NCI-H1694 (cell line): Measurements from ENCODE around the gene FMNL2.

Experiments used
- DNase-seq: peaks from one replicate; lab custom pipeline; 2025; lab: John Stamatoyannopoulos, UW

Gene FMNL2

GRCh38 chr2:152651834-152652233 is 316.9 kb downstream of the FMNL2 start:
- no peak for DNase-seq

GRCh38 chr2:152655880-152656279 is 320.9 kb downstream of the FMNL2 start:
- DNase-seq = no peak

- DNase-seq = no peak
These were observed 322.1 kb downstream of the FMNL2 start for GRCh38 chr2:152657043-152657442.

DNA sequence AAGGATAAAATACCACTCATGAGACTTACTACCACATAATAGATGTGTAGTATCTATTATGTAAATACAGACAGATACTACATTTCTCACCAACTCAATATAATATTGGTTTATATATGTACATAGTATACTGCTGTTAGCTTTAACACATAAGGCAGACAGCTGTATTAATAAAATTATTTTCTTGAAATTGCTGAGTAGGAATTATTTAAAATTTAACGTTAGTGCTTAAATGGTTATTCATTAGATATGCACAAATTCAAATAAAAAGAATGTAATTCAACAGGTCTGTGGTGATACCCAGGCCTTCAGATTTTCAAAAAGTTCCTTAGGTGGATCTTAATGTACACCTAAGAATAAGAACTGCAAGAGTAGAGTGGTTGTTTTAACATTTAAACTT is 323.2 kb downstream of the FMNL2 start:
- no peak for DNase-seq

GRCh38 chr2:152661076-152661475 is 326.1 kb downstream of the FMNL2 start:
- no peak for DNase-seq

DNA sequence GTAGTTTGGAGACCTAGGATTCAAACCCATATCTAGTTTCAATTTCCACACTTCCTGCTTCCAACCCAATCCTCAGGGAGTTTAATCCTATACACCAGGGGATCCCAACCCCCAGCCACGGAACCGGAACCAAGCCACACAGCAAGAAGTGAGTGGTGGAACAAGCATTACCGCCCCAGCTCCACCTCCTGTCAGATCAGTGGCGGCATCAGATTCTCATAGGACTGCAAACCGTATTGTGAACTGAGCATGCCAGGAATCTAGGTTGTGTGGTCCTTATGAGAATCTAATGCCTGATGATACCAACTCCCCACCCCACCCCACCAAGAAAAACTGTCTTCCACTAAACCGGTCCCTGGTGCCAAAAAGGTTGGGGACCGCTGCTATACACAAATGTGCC is 329.8 kb downstream of the FMNL2 start:
- no peak for DNase-seq

DNA sequence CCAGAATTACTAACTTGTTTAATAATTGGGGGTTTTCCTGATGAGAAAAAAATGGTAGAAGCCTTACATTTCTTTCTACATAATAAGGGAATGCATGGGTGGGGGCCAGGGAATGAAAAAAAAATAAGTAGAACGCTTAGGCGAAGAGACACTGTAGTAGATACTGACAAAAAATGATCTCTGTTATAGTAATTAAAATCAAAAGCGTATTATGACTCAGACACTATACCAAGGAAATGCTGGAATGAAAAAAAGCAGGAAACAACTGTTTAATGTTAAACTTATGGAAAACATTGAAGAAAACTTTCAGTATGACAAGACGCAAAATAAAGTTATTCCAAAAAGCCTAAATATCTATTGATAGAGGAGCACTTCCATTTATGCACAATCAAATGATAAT is 339.4 kb downstream of the FMNL2 start:
- DNase-seq = no peak

GRCh38 chr2:152676461-152676860 is 341.5 kb downstream of the FMNL2 start:
- no peak for DNase-seq

DNA sequence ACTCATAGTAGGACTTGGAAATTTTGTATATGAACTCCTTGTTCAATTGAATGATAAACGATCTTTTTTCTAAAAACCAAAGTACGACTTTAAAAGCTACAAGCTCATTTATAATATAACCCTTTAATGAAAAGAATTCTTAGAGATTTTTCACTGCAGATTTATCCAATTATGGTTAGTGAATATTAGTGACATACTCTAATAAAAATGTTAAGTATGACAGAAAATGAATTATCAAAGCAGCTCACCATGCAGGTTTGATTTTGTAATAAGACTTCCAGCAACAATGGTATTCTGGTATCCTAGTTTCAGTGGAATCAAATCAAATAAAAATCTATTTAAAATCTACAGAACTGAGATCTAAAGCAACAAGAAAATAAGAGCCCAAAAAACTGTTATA is 343.8 kb downstream of the FMNL2 start:
- no peak for DNase-seq

DNA sequence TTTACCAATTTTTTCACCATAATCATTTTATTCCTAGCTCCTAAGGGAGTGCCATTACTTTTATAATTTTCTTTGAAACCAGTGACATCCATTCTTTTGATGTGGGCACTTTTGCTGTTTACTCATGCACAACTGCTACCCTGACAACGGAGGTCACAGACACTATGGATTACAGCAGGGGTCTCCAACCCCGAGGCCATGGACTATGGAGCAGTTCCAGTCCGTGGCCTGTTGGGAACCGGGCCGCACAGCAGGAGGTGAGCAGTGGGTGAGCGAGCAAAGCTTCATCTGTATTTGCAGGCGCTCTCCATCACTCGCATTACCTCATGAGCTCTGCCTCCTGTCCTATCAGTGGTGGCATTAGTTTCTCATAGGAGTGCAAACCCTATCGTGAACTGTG is 347.7 kb downstream of the FMNL2 start:
- no peak for DNase-seq

DNA sequence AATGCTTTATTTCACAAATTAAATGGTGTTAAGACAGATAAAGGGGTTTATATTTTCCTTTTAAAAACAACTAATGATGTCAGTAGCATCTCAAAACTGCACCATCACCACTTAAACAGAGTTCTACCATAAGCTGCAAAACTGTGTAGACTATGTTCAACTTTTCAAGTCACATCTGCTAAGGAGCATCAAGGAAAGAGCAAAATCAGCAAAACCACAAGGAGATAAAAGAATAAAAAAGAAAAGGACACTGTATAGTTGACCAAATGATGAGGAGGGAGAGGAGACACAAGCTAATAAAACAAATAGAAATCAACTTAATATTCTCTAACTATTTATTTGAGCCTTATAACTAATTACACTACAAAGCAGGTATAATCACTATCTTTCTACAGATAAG is 348.4 kb downstream of the FMNL2 start:
- DNase-seq = no peak

DNA sequence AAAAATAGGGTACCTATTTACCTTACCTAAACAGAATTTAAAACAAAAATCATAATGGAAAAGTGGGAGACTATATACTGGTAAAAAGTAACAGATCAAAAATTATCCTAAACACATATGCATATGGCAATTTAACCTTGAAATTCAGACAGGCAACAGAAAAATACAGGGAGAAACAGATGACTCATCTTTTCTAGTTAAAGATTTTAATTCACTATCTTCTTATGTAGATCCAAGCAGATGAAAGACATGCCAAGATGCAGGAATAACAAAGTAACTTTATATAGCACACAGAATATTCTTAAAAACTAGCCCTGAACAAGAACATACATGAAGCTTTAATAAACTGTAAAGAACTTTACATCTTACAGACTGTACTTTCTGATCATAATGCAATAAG is 351.3 kb downstream of the FMNL2 start:
- no peak for DNase-seq

DNA sequence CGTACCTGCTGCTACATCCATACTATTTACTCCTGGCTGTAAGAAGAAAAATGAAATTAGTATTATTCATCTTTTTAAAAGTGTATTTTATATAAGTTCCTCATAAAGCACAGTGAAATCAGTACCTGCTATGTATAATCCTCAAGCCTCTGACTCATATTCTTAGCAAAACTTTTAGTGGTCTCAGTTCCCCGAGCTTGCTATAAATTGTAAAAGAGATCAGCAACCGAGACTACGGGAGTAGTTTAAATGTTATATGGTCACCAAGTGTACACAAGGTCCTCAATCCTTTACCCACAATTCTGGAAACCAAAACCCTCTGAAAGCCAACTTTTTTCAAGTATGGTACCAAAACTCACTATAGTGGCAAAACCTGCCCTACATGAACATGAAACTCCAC is 358.1 kb downstream of the FMNL2 start:
- no peak for DNase-seq

DNA sequence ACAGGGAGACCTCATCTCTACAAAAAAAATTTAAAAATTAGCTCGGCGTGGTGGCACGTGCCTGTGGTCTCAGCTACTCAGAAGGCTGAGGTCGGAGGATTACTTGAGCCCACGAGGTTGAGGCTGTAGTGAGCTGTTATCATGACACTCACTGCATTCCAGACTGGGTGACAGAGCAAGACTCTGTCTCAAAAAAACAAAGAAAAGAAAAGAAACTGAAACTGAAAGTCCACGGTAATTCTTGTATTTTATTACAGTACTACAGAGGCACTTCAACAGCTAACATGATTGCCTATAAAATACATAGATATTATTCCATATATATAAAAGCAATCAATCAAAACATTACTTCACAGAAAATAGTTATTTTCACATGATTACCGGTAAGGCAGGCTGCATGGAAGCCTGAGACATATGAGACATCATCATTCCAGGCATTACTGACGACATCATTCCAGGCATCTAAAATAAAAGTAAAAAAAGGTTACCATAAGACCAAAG is 359.2 kb downstream of the FMNL2 start:
- DNase-seq = no peak

DNA sequence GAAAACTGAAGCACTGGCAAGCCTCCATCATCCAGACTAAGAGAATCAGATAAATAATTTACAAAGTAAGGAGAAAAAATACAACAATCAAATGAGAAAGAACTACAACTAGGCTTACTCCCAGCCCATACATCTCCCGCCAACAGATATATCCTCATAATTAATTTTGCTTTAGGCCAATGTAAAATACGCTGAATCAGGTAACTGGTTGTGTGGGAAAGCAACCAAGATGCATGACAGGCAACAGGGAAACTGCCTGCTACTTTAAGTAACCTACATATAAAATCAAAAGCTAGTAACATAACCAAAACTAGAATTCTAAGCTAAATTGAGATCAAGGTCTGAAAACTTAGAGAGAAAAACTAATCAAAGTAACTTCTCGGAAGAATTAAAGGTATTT is 360.8 kb downstream of the FMNL2 start:
- no peak for DNase-seq

DNA sequence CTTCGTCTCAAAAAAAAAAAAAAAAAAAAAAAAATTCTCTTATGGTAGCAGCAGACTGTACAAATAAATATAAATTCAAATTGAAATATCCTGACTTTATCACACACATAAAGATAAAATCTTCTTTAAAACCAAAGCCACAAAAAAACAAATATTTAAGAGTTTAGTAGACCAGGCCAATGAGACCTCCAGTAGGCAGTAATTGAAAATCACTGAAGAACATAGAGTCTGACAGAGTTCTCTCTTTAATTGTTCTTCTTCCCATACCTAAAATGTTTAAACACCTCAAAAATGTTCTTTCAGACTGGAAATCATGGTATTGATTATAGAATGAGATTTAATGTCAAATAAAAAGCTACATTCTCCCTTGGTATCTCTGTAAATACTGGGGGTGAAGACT is 361.5 kb downstream of the FMNL2 start:
- no peak for DNase-seq
